GM12872 (cell line): Measurements from ENCODE around the gene HES6.

Source experiments
- TF ChIP-seq, protein P1 (sequence below): IDR thresholded peaks from 3 replicates; pipeline ENCODE4 v1.5.1; 2011; ENCODE audit warnings: low read depth, mild to moderate bottlenecking, low read length, moderate library complexity; ENCODE audit not compliant: insufficient read depth

HES6 gene

DNA sequence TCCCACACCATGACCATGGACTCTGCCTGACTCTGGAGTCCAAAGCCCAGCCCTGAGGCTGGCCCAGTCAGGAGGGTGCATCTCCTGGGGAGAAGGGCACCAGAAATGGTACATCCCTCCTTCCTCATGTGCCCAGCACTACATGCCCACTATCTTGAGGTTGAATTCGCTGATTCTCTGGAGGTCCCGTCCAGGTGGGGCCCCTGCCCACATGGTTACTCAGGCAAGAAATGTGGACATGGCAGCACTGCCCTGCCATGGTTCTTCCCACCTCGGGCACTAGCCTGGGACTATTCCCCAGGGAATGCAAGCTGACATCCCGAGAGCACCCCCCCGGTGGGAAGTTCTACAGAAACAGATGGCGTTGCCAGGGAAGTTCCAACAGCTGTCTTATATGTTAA, 15.3 kb upstream of the HES6 start:
- TF ChIP-seq, protein P1, sequence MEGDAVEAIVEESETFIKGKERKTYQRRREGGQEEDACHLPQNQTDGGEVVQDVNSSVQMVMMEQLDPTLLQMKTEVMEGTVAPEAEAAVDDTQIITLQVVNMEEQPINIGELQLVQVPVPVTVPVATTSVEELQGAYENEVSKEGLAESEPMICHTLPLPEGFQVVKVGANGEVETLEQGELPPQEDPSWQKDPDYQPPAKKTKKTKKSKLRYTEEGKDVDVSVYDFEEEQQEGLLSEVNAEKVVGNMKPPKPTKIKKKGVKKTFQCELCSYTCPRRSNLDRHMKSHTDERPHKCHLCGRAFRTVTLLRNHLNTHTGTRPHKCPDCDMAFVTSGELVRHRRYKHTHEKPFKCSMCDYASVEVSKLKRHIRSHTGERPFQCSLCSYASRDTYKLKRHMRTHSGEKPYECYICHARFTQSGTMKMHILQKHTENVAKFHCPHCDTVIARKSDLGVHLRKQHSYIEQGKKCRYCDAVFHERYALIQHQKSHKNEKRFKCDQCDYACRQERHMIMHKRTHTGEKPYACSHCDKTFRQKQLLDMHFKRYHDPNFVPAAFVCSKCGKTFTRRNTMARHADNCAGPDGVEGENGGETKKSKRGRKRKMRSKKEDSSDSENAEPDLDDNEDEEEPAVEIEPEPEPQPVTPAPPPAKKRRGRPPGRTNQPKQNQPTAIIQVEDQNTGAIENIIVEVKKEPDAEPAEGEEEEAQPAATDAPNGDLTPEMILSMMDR: no peak

DNA sequence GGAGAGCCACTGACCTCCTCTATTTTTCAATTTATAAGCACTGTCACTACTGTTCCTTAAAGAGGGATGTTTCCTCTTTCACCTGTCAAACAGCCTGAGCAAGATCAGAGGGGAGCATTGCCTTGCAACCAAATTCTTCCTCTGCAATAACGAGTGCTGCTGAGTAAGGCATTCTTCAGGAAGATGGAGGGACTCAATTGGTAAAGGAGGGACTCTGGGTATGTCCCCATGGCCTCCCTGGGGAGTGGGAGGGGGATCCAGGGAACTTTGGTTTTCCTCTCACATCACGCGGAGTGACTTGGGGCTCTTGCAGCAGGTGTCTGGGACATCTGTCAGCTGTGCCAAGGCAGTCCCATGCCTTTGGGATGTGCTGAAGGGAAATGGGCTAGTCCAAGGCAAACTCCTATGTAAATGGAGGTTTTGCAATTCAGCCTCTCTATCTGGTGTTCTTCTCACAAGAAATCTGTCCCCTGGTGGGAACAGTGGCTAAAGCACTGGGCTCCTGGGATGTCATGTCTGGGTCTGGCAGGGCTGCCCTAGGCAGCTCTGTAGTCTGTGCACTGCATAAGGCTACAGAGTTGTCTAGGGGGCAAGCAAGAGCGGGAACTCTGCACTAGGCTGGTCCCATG, 14.4 kb upstream of the HES6 start:
- TF ChIP-seq, protein P1: no peak

DNA sequence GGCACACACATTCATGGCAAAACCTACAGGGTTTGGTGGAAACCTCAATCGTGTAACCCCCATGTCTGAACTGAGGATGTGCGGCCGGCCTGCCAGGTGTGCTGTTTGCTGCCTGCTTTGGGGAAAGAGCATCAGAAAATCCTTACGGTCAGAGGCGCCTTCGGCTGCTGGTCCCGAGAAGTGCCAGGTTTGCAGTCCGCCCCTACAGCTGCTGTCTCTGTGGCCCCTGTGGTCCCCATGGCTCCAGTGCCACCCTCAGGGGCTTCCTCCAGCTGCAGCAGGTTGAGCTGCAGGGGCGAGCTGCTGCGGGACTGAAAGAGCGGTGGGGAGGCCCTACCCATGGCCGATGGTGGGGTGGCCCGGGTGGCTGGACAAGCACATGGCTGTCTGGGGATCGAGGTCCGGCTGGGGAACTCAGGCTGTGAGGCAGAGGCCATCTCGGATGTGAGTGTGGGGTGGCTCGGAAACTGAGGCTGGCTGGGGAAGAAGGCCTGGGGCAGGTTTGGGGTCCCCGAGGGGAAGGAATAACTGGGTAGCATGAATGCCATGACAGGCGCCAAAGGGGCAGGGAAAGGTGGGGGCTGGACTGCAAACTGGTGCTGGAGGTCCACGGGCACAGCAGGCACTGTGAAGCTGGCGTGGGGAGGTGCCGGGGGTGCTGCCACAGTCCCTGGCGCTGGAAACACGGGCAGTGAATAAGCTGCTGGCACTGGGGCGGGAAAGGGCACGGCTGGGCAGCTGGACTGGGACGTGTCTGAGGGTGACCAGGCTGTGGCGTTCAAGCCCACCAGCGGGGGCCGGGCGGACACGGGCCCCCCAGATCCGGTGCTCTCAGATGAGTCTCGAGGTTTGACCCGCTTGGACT, 13.2 kb upstream of the HES6 start:
- TF ChIP-seq, protein P1: no peak

DNA sequence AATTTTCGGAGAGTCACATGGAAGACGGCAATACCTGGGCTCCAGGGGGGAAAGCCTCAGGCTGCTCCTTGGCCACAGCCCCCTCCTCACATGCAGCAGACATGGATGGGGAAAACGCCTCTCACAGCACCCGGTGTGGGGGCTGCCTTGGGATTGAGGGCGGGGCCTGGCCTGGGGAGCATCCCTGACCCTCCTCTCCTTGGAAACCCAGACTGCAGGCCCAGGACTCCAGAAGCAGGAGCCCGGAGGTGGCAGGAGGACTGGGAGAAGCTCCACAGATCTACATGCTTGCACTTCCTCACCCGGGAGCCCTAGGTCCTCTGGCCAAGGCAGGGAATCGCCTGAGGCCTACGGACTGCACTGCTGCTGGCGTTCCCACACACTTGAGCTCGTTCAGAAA, 12.1 kb upstream of the HES6 start:
- TF ChIP-seq, protein P1: no peak

DNA sequence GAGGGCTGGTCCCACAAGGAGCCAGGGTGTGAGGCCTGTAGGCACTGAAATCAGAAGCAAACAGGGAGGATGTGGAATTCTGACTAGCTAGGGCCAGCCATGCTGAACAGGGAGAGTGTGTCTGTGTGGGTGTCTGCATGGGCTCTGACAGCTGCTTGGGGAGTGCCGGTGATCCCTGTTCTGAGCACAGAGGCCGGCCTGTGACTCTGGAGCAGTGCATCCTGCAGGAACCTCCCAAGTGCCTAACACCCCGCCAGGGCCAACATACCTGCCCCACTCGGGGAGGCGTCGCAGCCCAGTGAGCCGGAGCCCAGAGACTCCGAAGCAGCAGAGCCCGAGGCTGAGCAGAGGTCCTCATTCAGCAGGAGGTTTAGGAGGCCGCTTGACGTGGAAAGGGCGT, 11.5 kb upstream of the HES6 start:
- TF ChIP-seq, protein P1: no peak

DNA sequence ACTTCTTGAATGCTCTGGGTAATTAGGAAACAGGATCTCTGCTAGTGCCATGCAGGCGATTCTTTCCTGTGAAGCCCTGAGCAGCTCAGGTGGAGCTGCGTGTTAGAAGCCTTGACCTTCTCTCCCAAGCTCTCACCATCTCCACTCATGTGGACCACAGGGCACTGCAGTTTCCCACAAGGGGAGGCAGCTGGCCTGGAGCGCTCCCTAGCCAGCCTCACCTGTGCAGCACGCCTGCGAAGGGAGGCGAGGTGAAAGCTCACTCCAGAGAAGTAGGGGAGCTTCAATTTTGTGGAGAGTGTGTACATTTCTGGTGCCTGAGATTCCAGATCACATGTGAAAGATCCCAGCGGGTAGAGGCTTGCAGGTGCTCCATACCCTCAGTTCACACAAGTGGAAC, 11.1 kb upstream of the HES6 start:
- TF ChIP-seq, protein P1: no peak

DNA sequence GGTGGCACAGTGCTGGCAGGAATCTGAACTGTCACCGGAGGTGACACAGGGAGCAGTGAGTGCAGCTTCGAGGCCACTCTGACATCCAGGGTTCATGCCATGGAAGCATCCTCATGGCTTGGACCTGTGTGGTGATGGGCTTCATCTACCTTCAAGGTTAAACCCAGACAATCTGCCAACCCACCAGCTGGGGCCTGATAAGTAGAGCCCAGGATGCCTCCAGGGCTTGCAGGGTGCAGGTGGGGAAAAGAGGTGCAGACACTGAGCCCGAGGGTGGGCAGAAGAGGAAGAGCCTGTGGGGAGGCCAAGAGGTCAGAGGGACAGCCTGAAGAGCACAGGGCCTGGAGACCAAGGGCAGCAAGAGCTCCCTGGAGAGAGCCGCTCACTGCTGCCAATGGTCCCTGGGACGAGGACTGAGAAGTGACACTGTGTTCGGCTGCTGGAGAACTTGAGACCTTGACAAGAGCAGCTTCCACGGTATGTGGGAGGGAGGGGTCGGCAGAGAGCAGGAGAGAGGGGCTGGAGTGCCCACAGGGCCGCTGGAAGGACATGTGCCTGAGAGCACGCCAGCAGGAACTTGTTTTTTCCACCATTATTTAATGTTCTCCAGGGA, 8.1 kb upstream of the HES6 start:
- TF ChIP-seq, protein P1: no peak
